ENCODE results near the gene MAP3K10. TPM values are rescaled to one million over a fixed set of nuclear protein-coding genes. Genes with fewer than 3 reads are reported as not detected.

Gene MAP3K10
- total and polyA plus RNA-seq, 2 of the 4 experiments (the other 2 are of a cell fraction): 1.8 to 5.5 TPM

DNA sequence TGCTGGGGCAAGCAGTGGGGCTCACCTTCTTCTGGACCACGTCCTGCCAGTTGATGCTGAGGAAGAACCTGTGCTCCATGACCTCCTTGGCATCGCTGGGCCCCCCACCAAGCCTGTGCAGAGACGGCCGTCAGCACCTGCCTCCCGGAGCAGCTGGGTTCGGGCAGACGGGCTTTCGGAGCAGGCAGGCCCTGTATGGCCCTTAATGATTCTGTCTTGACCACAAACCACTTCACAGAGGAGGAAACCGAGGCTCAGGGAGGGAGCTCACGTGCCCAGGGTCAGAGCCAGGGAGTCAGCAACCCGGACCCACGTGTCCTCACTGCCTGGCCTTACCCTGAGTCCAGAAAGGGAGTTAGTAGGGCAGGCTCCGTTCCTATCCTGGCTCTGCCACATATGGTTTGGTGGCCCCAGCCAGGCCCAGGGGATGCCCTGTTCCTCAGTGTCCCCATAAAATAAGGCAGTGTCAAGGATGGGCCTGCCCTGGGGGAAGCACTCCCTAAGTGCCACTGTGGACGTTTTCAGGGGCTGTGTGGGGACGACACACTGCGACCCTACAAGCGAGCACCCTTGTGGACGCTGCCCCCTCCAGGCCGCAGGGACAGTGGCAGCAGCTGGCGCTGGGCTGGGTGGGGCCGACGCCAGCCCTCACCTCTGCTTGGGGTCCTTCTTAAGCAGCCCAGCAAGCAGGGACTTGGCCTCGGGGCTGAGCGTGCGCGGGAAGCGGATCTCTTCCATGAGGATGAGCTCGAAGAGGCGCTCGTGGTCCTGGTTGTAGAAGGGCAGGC, 44.2 kb downstream of the MAP3K10 start:
- peaks cover 4 to 13% of the 10 kb centered on the region in 2 experiments; a peak in 1 of 4 replicates for H3K79me1 ChIP-seq (ENCODE audit: low read depth in 1 of 2, low read length in 2 of 2)
- no peaks in the 10 kb centered on the region for H3K27me3 ChIP-seq (ENCODE audit: control insufficient read depth, insufficient read depth, low read length)
- no peak overlapping the region for H2AK5ac ChIP-seq (ENCODE audit: low read depth, low read length)
- BruUV-seq (replicated peaks): no TSS peak
- 83% methylated on average over 16 of the region's 30 CpGs; no CpG with 5 or more reads in 1 of the 2 experiments for WGBS, 2 experiments (ENCODE audit: extremely low coverage in 2 of 2, insufficient read length in 1 of 2)
- peaks cover 57% of the 10 kb centered on the region for H3K36me3 ChIP-seq (ENCODE audit: control insufficient read depth, insufficient read depth, low read length)
- H3K14ac ChIP-seq (replicated peaks; ENCODE audit: low read depth, low read length): no peak overlapping the region
- no peak overlapping the region for H3K18ac ChIP-seq (ENCODE audit: low read depth, low read length)
- peaks cover 11% of the 10 kb centered on the region for H3K4me1 ChIP-seq (ENCODE audit: control insufficient read depth, insufficient read depth, low read length)
- H4K8ac ChIP-seq (ENCODE audit: low read depth in 2 of 2, low read length in 2 of 2): no peak overlapping the region
- no peak overlapping the region for H3K4ac ChIP-seq (ENCODE audit: low read depth, low read length)
- H3K27ac ChIP-seq (ENCODE audit: insufficient read depth, low read length): no peak overlapping the region
- H3K9me1 ChIP-seq (ENCODE audit: insufficient read depth, low read length): peaks cover 13% of the 10 kb centered on the region
- no peak overlapping the region for H4K91ac ChIP-seq (ENCODE audit: insufficient read depth, low read depth, low read length)
- ChIA-PET CTCF (no interaction called here), POLR2A (ENCODE audit: unreplicated experiment) (no interaction called here)
- ATAC-seq (ENCODE audit: low read depth): no peak
- no peak for DNase-seq
- H2AK9ac ChIP-seq (replicated peaks; ENCODE audit: low read depth, low read length, poor library complexity): no peak overlapping the region
- H2BK120ac ChIP-seq (ENCODE audit: low read depth, low read length): no peak overlapping the region
- H3K9me3 ChIP-seq (ENCODE audit: control insufficient read depth, insufficient read depth, low read length): no peaks in the 10 kb centered on the region
- H2AFZ ChIP-seq (replicated peaks; ENCODE audit: low read length, poor library complexity): no peak overlapping the region
- intact Hi-C loops (cut with micrococcal nuclease): no loop called here
- H2BK20ac ChIP-seq (ENCODE audit: low read depth, low read length): no peak overlapping the region
- H2BK15ac ChIP-seq (ENCODE audit: low read depth, low read length): no peak overlapping the region
- 0 out of 2 replicates have a peak, but pooled peaks have one; percentile 17 for TF ChIP-seq RAD21 (IDR thresholded peaks at IDR 0.05; ENCODE audit: low read length)
- TF ChIP-seq MXI1 (IDR thresholded peaks at IDR 0.05; ENCODE audit: borderline replicate concordance, low read depth, low read length): no peak
- TF ChIP-seq MAFK (IDR thresholded peaks at IDR 0.05; ENCODE audit: low read depth, low read length): no peak
- no peak for TF ChIP-seq RCOR1 (IDR thresholded peaks at IDR 0.05; ENCODE audit: insufficient replicate concordance, low read length)
- TF ChIP-seq, protein P1, sequence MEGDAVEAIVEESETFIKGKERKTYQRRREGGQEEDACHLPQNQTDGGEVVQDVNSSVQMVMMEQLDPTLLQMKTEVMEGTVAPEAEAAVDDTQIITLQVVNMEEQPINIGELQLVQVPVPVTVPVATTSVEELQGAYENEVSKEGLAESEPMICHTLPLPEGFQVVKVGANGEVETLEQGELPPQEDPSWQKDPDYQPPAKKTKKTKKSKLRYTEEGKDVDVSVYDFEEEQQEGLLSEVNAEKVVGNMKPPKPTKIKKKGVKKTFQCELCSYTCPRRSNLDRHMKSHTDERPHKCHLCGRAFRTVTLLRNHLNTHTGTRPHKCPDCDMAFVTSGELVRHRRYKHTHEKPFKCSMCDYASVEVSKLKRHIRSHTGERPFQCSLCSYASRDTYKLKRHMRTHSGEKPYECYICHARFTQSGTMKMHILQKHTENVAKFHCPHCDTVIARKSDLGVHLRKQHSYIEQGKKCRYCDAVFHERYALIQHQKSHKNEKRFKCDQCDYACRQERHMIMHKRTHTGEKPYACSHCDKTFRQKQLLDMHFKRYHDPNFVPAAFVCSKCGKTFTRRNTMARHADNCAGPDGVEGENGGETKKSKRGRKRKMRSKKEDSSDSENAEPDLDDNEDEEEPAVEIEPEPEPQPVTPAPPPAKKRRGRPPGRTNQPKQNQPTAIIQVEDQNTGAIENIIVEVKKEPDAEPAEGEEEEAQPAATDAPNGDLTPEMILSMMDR (conservative IDR thresholded peaks at IDR 0.05; ENCODE audit: low read depth, low read length): peak; percentile 25; the same call in 1 of the 2 replicates
- no peak for TF ChIP-seq BHLHE40 (IDR thresholded peaks at IDR 0.05; ENCODE audit: low read depth, low read length)
- TF ChIP-seq, protein P2, sequence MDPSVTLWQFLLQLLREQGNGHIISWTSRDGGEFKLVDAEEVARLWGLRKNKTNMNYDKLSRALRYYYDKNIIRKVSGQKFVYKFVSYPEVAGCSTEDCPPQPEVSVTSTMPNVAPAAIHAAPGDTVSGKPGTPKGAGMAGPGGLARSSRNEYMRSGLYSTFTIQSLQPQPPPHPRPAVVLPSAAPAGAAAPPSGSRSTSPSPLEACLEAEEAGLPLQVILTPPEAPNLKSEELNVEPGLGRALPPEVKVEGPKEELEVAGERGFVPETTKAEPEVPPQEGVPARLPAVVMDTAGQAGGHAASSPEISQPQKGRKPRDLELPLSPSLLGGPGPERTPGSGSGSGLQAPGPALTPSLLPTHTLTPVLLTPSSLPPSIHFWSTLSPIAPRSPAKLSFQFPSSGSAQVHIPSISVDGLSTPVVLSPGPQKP (IDR thresholded peaks at IDR 0.05; ENCODE audit: borderline replicate concordance, low read depth, low read length): no peak
- no peak for TF ChIP-seq SMC3 (IDR thresholded peaks at IDR 0.05; ENCODE audit: low read depth, low read length)
- no peak for TF ChIP-seq FOS (IDR thresholded peaks at IDR 0.05; ENCODE audit: low read depth, low read length)
- TF ChIP-seq RFX5 (IDR thresholded peaks at IDR 0.05; ENCODE audit: low read depth, low read length): no peak
- no peak for TF ChIP-seq MAZ (IDR thresholded peaks at IDR 0.05; ENCODE audit: borderline replicate concordance, low read depth, low read length)
- TF ChIP-seq CHD1 (IDR thresholded peaks at IDR 0.05; ENCODE audit: low read depth, low read length): no peak
- TF ChIP-seq, protein P3, sequence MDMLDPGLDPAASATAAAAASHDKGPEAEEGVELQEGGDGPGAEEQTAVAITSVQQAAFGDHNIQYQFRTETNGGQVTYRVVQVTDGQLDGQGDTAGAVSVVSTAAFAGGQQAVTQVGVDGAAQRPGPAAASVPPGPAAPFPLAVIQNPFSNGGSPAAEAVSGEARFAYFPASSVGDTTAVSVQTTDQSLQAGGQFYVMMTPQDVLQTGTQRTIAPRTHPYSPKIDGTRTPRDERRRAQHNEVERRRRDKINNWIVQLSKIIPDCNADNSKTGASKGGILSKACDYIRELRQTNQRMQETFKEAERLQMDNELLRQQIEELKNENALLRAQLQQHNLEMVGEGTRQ (IDR thresholded peaks at IDR 0.05; ENCODE audit: low read depth, low read length): no peak
- no peak overlapping the region for H3K56ac ChIP-seq (ENCODE audit: extremely low read depth, insufficient read depth, low read length)
- H4K20me1 ChIP-seq (ENCODE audit: insufficient read depth, low read length): no peaks in the 10 kb centered on the region; the same call in 1 of the 2 replicates
- in situ Hi-C loops (cut with MboI; ENCODE audit: low sequenced_read_pairs): no loop called here
- H3K9ac ChIP-seq (ENCODE audit: low read depth, low read length): no peak overlapping the region
- H3K4me2 ChIP-seq (ENCODE audit: low read depth, low read length): no peak overlapping the region
- dilution Hi-C loops (cut with HindIII; ENCODE audit: low sequenced_read_pairs, unreplicated experiment): no loop called here
- no peak overlapping the region for H3K4me3 ChIP-seq (ENCODE audit: insufficient read depth, low read depth, low read length)
- no peak overlapping the region for H3K23ac ChIP-seq (ENCODE audit: low read depth, low read length)
- no peak overlapping the region for H4K5ac ChIP-seq (ENCODE audit: low read depth, low read length)
- H2BK5ac ChIP-seq (ENCODE audit: low read depth, low read length, poor library complexity, severe bottlenecking): no peak overlapping the region
